ENCODE measurements around the gene SAMD15.
"Not testable (repeated sequence)": the region's sequence is repeated elsewhere in the genome, so short reads cannot be mapped to it uniquely, and the experiment has no call there.

SAMD15 gene

GRCh38 chr14:77376771-77377501, at the start of gene SAMD15, which contains the start of gene TMED8:
Gene SAMD15 (plus strand): TSS chr14:77377379. CDS start chr14:77377419, 40 bp downstream.
Gene TMED8 (minus strand): TSS chr14:77377094. CDS start chr14:77377053, 41 bp downstream.
- peak; percentile 76 for DNase-seq

GRCh38 chr14:77329872-77330271, 47.3 kb upstream of the SAMD15 start:
- no peak for DNase-seq

GRCh38 chr14:77335576-77335975, 41.6 kb upstream of the SAMD15 start:
- DNase-seq, result no peak

- DNase-seq, result not testable (repeated sequence)
Observed at GRCh38 chr14:77337255-77337654, 39.9 kb upstream of the SAMD15 start.

DNA sequence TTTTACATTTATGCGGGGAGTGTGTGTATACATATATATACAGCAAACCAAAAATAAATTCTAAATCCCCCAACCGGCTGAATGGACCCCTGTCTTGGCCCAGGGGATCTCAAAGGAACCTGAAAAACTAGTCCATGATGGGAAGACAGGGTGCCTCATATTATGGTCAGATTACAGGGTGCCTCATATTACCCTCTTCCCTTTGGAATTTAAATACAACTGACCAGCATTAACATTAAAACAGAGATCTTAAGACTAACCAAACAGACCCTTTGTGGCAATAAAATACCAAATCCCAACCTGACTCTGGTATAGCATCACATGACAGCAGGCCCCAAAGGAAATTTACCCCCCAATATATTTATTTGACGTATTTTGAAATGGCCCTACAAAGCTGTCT, 39.3 kb upstream of the SAMD15 start:
- no peak for DNase-seq

- no peak for DNase-seq
Observed at GRCh38 chr14:77338302-77338701, 38.9 kb upstream of the SAMD15 start.

DNA sequence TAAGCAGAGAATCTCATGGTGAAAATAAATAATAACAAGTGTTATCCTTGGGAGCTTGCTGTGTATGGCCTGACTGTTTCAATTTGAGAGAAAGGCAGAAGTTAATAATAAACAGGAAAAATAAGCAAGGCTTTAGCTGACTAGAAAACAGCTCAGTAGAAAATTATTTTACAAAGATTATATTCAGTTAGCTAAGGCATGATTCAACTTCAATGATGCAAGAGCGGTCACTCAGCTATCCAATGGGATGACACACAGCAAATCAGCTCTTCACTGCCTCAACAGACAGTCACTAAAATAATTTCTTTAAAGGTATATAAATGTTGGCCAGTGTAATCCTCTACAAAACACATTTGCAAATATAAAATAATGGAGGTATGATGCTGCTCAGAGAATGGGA, 37.8 kb upstream of the SAMD15 start:
- no peak for DNase-seq

- DNase-seq, result no peak
Observed at GRCh38 chr14:77340389-77340788, 36.8 kb upstream of the SAMD15 start.

DNA sequence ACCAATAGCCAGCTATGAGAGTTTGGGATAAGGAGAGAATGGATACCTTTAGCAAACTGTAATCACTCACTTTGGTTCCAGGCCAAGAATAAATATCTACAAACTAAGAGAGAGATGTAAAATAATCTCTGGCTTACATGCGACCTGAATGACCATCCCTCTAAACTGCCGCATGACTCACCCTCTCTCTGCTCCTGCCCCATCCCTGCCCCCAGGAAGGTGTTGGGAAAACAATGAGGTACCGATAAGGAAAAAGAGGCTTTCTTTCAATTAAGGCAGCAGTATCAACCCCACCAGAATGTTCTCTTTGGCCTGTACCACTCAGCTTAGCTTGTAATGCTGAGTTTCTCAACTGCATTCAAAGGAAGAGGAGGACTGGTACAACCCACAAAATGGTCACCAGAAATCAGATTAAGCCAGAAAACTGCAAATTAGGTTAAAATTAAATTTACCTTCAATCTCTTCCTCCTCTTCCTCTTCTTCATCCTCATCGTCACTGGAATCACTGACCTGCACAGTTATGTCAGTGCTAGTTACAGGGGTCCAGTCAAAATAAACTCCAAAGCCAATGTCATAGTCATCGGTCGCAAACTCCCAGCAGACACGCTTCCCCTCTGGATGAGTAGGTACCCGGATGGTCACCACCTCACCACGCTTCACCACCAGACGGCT, 34.3 kb upstream of the SAMD15 start:
- DNase-seq, result no peak

DNA sequence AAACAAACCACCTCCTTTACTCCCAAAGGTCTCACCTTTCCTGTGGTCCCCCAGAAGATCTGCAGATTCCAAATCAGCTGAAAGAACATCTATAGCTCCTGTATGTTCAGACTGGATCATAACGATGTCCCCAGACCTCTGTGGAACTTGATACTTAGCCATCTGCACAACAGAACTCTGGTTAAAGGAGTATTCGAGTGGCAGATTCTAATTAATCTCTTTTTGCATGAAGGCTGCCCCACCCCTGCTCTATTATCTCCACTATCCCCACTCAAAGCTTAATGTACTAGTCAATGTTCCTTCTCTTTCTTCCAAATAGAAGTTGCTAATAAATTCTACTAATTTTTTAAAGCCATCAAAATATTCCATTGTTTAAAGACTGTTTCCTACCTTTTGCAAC, 33.5 kb upstream of the SAMD15 start:
- DNase-seq, result no peak

GRCh38 chr14:77344377-77344996, 32.7 kb upstream of the SAMD15 start:
- no peak for DNase-seq

DNA sequence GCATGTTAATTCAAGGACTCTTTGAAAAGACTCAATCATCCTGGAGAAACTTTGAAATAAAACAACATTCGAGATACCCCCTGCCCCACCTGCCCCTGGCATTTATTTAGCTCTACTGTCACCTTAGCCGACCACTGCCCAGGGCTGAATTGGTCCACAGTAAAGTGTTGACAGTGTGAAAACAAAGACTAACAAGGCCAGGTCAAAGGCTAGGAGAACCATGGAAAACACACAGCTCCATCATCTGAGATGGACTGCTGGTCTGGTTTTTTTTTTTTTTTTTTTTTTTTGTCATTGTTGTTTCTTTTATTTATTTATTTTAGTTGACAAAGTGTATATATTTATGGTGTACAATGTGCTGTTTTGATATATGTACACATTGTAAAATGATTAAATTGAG, 30.7 kb upstream of the SAMD15 start:
- DNase-seq, result no peak

DNA sequence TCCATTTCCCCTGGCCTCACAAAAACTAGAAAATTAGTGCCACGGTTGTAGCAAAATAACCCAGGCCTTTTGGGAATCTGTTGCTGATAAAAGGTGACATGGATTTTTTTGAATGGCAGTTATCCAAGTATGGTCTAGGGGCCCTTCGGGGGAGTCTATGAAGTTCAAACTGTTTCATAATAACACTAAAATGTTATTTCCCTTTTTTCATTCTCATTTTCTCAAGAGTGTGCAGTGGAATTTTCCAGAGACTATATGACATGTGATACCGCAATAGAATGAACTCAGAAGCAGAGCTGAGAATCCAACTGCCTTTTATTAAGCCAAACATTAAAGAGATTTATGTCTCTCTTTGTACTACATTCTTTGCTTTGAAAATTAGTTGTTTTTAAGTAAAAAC, 29.4 kb upstream of the SAMD15 start:
- DNase-seq, result no peak

DNA sequence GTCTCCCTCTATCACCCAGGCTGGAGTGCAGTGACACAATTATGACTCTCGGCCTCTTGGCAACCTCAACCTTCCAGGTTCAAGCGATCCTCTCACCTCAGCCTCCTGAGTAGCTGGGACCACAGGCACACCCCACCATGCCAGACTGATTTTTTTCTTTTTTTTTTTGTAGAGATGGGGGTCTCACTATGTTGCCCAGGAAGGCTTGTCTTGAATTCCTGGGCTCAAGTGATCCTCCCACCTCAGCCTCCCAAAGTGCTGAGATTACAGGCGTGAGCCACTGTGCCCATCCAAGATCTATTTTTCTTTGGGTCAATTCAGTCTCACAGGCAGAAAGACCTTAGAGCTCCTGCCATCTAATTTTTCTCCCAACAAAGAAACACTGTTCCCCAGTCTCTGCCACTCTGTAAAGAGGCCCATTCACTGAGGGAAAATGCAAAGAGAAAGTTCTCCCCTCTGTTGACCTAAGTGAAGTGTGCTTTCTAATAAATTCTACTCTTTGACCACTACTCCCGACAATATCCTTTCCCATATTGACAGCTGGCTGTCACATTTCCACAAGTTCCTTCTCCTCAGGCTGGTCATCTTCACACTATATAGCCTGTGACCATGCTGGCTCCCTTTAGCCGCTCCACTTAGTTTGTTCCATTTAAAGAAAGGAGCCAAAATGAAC, 23.6 kb upstream of the SAMD15 start:
- DNase-seq, result no peak

GRCh38 chr14:77355811-77356210, 21.4 kb upstream of the SAMD15 start:
- DNase-seq, result no peak

DNA sequence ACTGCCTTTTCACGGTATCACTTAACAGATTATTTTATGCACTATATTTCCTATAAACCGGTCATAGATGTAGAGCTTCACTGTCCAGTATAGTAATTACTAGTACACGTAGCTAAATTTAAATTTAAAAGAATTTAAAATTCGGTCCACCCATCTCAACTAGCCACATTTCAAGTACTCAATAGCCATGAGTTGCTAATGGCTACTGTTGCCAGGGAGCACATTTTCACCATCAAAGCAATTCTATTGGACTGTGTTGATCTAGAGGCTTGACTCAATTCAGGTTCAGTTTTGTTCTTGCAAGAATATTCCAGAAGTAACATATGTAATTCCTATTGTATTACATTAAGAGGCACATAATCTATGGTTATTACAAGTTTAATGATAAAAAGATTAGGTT, 20.3 kb upstream of the SAMD15 start:
- DNase-seq, result no peak

DNA sequence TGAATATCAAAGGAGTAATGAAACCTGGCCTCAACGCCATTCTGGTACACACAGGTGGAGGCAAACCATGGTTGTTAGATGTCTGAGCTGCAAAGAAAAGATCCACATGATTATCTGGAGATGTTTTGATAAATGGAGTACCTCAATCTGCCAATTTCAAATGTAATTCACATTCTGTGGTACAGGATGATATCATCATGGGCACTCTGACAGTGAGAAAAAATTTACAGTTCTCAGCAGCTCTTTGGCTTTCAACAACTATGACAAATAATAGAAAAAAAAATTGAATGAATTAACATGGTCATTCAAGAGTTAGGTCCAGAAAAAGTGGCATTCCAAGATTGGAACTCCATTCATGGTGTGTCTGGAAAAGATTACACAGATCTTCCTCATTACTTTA, 17.6 kb upstream of the SAMD15 start:
- no peak for DNase-seq

GRCh38 chr14:77364146-77364545, 13.0 kb upstream of the SAMD15 start:
- DNase-seq, result no peak

DNA sequence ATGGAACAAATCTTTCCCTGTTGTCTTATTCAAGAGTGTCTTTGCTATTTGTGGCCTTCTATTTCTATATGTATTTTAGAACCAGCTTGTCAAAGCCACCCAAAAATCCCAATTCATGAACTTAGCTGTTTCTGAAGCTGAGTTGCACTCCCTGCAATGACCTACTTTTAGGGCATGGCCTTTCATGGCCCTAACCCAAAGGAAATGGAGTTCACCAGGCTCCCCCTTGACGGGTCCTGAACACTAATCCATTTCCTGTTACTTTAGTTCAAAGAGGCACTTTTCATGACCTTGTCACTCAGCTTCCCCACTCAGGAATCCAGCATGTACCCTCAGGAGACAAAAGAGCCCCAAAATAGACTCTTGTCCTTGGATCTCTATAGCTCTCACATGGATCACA, 7.9 kb upstream of the SAMD15 start:
- DNase-seq, result no peak

DNA sequence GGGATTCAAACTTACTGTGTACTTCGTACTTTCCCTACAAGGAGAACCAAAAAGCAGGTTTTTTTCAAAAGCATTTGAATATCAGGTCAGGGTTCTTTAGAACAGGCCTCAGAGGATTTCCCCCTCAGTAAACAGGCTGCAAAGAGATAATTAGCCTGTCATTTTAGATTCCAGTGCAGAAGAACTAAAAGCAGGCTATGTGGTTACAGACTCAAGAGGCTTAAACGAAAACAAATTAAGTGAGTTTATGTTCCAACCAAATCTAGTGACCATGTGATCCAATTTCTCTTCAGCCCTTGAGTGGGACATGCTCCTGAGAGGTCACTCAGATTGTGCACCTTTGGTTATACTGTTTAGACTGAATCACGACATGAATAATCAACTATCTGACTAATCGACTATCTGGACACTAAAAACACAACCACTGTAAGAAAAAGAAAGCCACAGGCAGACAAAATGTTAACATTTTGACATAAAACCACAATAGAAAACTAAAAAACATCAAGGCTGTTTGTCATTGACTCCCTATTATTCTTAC, 4.8 kb upstream of the SAMD15 start:
- no peak for DNase-seq

- DNase-seq, result no peak
Observed at GRCh38 chr14:77375164-77375950, 1.8 kb upstream of the SAMD15 start.

- no peak for DNase-seq
Observed at GRCh38 chr14:77375973-77376770, 1.0 kb upstream of the SAMD15 start.
